Forelimb muscle (tissue), 1 donor: ENCODE measurements around the gene RPS29. TPM values are rescaled to one million over a fixed set of nuclear protein-coding genes. Genes with fewer than 3 reads are reported as not detected.
"Not testable (repeated sequence)": the region's sequence is repeated elsewhere in the genome, so short reads cannot be mapped to it uniquely, and the experiment has no call there.

Experiments
- DNase-seq: peaks from one replicate; pipeline ENCODE4 v3.0.0-alpha.2; 2013; ENCODE audit warnings: low read depth
- polyA plus RNA-seq: library from polyadenylated mRNA; unstranded; fragments of 120-200 nt; gene quantifications from one replicate; pipeline ENCODE4 v1.2.1, GENCODE V29; 2013; ENCODE audit not compliant: insufficient read length

Gene RPS29
- 2,167 TPM for polyA plus RNA-seq

DNA sequence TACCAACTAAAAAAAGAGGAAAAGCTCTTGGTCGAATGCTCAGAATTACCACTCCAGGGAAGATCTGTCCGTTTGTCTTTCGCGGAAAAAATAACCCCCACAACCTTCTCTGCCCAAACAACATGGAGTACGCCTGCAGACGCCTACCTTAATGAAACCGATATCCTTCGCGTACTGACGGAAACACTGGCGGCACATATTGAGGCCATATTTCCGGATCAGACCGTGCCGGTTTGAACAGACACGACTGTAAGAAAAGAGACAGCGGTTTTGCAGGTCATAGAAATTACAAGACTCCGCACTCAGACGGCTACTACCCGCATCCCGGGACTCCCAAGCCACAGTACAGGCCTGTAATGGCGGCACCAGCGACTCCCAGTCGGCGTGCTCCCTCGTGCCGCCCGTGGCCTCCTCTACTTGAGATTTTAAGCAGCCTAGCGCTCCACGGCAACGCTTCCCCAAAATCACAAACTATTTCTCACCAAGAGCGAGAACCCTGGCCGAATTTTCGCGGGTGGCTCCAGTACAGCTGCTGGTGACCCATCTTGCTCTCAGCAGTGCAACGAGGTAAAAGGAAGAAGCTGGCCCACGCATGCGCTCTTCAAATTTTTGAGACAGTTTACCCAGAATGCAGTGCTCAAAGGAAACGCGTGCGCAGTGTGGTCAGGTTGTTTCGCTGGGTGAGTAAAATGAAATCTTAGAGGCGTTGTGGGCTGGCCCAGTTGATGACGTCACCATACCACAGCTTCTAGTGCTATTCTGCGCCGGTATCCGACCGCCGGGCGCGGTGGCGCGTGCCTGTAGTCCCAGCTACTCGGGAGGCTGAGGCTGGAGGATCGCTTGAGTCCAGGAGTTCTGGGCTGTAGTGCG lies at the start of gene RPS29:
TSS of gene RPS29 (minus strand) at position 578 of the 870 bp plus-strand sequence. CDS start at position 544, 34 bp downstream.
- peak; percentile 99 for DNase-seq

GRCh38 chr14:49634547-49635334 lies 48.6 kb upstream of the RPS29 start, which contains the start of gene DNAAF2:
Gene DNAAF2 (minus strand): TSS chr14:49635244. CDS start chr14:49635149, 95 bp downstream.
- no peak for DNase-seq

GRCh38 chr14:49633640-49634546 lies 47.7 kb upstream of the RPS29 start:
- peak; percentile 74 for DNase-seq

DNA sequence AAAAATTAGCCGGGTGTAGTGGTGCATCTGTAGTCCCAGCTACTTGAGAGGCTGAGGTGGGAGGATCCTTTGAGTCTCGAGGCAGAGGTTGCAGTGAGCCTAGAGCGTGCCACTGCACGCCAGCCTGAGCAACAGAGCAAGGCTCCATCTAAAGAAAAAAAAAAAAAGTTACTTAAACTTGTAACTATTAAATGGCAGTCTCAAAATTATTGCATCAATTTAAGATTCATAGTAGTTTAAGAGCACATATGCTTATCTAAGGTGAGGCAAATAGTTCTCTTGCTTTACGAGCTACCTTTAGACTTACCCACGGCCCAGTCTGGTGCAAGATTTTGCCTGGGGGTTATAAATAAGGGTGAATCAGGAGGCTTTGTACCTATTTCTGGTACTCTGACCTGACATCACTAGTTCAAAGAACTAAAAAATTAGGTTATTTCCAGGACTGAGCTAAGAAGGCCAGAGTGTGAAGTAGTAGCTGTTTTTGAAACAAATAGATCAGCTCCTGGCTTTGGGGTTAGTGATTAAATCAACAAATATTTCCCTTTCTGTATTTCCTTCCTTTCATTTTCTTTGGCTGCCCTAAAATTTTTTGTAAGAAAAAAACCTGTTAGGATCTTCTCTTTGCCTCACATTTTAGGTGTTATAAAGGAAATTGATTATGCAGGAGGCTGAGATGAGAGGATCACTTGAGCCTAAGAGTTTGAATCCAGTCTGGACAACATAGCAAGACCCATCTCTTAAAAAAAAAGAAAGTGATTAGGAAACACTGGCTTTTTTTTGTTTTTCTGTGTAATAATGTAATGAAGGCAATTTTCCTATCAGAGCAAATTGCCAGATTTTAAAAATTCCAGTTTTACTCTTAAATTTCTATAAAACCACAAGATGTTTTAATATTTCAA lies 38.0 kb upstream of the RPS29 start:
- DNase-seq: no peak

DNA sequence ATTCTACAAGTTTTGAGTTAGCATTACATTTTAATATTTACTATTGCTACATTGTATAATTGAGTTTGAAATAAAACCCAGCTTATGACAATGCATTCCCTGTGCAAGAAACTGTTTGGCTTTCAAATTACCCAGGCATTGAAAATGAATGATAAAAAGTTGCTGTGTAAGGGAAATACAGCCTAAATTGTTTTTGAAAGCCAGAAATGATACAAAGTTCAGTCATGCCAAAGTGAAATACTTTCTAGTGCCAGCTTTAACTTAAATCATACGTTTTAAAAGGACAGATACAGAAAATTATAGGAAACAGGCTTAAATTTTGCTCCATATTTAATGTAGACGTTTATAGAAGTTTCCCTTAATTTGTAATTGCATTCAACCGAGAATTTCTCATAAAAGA lies 37.2 kb upstream of the RPS29 start:
- no peak for DNase-seq

- DNase-seq: no peak
These were observed 35.9 kb upstream of the RPS29 start for GRCh38 chr14:49622022-49622607.

DNA sequence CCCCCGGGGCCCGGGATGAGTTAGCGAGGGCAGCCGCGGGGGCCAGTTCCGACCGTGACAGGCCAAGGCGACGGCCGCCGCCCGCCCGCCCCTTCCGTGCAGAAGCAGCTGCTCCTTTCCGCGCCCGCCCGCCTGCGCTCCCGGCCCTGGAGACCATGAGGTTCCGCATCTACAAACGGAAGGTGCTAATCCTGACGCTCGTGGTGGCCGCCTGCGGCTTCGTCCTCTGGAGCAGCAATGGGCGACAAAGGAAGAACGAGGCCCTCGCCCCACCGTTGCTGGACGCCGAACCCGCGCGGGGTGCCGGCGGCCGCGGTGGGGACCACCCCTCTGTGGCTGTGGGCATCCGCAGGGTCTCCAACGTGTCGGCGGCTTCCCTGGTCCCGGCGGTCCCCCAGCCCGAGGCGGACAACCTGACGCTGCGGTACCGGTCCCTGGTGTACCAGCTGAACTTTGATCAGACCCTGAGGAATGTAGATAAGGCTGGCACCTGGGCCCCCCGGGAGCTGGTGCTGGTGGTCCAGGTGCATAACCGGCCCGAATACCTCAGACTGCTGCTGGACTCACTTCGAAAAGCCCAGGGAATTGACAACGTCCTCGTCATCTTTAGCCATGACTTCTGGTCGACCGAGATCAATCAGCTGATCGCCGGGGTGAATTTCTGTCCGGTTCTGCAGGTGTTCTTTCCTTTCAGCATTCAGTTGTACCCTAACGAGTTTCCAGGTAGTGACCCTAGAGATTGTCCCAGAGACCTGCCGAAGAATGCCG lies 35.1 kb upstream of the RPS29 start:
- DNase-seq: no peak

- peak; percentile 98 for DNase-seq
These were observed 34.3 kb upstream of the RPS29 start, which contains the start of the genes MGAT2 and RPL36AL for GRCh38 chr14:49620182-49621113. Gene MGAT2 (plus strand): TSS chr14:49620799. CDS start chr14:49621269, 470 bp downstream. Gene RPL36AL (minus strand): TSS chr14:49620626. CDS start chr14:49619104, 1,522 bp downstream.

GRCh38 chr14:49619730-49620129 lies 33.5 kb upstream of the RPS29 start:
- no peak for DNase-seq

DNA sequence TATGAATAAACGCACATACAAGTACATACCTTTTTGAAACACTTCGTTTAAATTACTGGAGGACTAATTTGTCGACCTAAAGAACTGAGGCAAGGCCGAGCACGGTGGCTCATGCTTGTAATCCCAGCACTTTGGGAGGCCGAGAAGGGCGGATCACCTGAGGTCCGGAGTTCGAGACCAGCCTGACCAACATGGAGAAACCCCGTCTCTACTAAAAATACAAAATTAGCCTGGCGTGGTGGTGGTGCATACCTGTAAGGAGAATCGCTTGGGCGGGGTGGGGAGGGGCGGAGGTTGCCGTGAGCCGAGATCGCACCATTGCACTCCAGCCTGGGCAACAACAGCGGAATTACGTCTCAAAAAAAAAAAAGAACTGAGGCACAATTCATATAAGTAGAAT lies 33.1 kb upstream of the RPS29 start:
- not testable (repeated sequence) for DNase-seq

DNA sequence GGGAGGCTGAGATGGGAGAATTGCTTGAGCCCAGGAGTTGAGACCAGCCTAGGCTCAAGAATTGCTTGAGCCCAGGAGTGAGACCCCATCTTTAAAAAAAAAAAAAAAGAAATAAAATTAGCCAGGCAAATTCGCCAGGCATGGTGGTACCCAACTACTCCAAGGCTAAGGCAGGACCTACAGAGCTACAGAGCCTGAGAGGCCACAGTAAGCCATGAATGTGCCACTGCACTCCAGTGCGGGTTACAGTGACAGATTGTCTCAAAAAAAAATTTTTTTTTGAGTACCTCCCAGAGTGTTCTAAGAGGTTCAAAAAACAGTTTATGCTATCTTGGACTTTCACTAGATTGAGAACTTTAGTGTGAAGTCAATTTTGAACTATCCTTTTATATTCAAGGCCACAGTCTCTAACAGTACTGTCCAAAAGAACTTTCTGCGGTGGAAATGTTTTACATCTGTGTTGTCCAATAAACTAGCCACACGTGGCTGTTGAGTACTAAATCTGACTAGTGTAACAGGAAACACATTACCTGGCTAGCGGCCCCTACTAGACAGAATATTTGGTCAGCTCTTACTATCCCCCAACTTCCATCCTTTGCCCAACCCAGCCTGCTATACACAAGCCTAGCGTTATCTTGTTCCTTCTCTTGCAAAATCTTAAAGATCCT lies 31.8 kb upstream of the RPS29 start:
- DNase-seq: no peak

- DNase-seq: no peak
These were observed 29.6 kb upstream of the RPS29 start for GRCh38 chr14:49615776-49616175.

GRCh38 chr14:49614196-49614595 lies 28.0 kb upstream of the RPS29 start:
- no peak for DNase-seq

GRCh38 chr14:49612671-49613070 lies 26.5 kb upstream of the RPS29 start:
- no peak for DNase-seq

GRCh38 chr14:49612251-49612650 lies 26.1 kb upstream of the RPS29 start:
- DNase-seq: no peak

- DNase-seq: no peak
These were observed 21.4 kb upstream of the RPS29 start for GRCh38 chr14:49607583-49607982.
